Dedifferentiated amniotic fluid mesenchymal stem cell (primary cell): ENCODE results near the gene RANBP3.

Source experiments
- DNase-seq: peaks from one replicate; pipeline ENCODE4 v3.0.0-alpha.2; 2016; ENCODE audit errors: extremely low spot score

Gene RANBP3

DNA sequence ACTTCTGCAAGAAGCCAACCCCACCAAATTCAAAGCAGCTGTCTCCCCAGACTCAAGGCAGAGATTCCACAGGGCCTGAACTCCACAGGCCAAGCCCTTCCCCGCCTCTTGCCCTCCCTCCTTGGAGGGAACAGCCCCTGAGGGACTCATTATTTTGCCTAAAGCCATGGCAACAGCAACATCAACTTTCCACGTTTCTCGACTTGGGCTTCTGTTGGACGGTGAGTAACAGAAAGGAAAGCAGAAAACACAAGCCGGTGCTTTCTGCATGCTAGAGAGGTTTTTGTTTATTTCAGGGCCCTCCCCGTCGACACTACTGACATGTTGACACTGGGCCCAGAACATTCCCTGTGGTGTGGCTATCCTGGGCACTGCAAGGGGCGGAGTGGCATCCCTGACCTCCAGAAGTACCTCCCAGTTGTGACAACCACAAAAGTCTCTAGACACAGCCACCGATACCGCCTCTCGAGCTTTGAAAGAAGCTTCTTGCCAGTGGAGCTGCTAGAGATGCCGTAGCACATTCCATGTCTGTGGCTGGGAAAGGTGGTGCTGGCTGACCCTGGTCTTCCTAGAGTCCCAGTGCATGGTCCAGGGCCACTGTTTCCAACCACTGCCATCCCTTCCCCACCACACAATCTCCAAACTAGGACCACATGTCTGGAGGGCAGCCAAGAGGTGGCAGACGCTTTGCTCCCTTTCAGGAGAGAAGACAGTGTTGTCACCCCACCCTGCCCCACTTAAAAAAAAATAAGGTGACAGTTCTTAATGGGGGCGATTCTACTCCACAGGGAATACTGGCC, 51.1 kb downstream of the RANBP3 start:
- peak; percentile 76 for DNase-seq

DNA sequence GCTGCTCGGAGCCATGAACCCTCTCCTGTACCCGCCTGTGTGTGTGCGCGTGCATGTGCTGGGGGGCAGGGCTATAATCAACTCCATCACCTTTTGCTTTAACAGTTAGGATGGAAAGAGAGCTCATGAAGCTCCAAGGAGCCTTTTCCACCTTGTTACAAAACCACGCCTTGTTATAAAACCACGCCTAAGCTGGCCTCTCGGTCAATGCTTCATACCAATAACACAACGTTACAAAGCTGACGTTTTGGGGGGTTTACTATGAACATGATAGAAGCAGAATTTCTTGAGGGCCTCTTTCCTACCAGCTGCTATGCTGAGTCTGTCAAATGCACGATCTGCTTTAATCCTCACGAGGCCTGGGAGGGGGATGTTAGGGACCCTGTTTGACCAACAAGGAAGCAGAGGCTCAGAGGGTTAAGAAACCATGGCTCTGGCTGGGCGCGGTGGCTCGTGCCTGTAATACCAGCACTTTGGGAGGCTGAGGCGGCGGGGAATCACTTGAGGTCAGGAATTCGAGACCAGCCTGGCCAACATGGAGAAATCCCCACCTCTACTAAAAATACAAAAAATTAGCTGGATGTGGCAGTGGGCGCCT, 52.0 kb downstream of the RANBP3 start:
- DNase-seq = no peak

DNA sequence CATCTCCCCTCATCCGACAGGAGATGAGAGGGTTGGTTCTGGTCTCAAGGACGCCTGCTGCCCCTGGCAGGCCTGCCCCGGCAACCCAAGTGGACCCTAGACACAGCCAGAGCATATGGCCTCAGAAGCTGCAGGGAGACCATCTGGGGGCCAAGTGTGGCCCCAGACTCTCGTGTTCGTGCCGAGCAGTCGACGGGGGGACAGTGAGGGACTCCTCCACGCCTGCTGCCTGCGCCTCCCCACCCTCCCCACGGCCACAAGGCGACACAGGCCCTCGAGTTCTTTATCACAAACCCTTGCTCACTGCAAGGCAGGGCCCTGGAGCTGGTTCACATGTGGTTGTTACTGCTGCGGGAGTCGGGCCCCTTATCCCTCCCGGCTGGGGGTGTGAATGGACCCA, 54.6 kb downstream of the RANBP3 start:
- DNase-seq = no peak

DNA sequence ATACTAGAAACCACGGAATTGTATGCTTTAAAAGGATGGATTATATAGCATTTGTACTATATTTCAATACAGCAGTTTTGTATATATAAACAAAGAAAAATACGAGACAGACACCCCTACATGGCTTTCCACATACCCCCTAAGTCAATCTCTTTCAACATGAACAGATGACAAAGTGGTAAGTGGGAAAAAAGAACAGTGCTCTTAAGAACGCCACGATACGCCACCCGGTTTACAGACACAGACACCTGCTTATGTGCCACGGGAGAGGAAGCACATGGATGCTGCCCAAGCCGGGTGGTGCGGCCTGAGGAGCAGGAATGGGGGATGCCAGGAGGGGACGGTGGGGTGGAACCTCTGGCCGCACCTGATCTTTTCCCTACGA, 55.8 kb downstream of the RANBP3 start:
- no peak for DNase-seq

DNA sequence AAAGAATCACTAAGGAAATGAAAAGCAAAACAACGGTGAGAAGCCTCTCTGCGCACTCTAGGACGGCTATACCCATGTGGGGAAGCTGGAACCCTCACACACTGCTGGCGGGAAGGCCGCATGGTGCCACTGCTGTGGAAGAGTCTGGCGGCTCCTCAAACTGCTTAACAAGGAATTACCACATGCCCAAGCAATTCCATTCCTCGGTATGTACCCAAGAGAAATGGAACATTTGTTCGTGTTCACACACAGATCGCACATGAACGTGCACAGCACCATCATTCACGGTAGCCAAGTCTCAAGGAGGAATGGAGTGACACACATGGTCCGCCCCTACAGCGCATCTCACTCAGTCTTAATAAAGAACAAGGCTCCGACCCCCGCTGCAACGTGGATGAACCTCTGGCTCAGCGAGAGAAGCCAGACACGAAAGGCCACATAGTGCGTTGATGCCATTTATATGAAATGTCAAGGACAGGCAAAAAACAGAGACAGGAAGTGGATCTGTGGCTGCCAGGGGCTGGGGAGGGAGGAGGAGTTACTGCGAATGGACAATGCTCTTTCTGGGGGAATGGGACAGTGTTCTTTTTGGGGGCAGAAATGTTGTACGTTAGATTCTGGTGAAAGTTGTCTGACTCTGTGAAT, 56.3 kb downstream of the RANBP3 start:
- no peak for DNase-seq

- no peak for DNase-seq
Measured at GRCh38 chr19:5918463-5919079, 59.4 kb downstream of the RANBP3 start.

DNA sequence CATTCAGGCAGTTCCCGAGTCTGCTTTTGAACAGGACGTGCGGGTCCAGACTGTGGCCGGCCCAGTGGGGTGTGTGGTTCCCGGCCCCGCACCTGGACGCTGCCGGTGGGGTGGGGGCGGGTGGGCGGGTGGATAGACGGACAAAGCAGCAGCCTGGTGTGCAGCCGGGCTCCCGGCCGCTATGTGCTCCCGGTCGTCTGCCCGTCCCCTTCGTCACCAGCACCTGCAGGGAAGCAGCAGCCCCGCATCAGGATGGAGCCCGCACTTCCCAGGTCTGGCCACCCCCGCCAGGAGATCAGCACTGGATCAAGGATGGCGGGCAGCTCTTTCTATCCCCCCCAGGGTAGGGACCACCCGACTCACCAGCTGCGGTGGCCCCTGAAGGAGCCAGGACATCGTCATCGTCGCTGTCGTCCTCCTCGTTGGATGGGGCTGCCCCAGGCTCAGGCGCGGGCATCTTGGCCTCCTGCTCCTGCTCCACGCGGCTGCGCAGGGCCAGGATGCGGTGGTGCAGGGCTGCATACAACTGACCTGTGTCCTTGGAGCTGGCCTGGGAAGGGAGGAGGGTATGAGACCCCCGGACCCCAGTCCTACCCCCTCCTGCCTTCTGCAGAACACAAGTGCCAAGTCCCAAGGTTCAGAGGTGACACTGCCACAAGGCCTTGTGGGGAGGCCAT, 60.4 kb downstream of the RANBP3 start:
- DNase-seq = no peak

DNA sequence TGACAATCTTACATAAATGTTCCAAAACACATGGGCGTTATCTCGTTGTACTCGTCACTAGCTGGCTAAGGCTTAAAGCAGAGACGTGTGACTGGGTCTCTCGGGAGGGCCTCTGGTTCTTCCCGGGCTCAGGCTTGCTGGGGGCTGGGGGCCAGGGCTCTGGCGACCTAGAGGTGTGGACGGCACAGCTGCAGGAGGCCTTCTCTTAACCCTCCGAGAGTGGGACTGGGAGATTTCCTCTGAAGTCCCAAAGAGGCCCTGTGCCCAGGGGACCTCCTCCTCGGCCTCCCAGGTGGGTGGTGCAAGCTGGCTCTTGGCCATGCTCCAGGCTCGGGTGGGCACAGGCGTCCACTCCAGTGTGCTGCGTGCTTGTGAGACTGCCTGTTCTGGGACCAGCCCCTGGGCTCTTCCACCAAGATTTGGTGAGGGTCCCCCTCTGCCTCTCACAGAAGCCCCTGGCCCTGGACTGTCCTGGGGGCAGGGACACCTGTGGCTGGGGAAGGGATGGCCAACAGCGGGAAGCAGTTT, 61.7 kb downstream of the RANBP3 start:
- no peak for DNase-seq

DNA sequence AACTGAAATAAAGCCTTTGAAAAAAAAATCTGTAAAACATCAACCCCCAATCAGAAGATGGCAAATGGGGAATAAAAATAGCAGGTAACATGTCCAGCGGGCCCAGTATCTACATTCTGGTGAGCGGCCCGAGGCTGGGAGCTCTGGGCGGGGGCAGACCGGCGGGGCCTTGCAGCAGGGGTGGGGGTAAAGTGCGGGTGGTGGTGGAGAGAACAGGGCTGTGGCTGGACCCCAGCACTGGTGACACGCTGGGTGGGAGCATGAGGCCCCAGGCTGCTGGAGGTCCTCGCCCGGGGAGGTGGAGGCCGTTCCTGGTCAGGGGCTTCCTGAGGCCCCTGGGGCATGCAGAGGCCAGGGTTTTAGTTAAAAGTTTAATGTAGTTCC, 62.2 kb downstream of the RANBP3 start:
- DNase-seq = no peak

GRCh38 chr19:5914946-5915781, 62.8 kb downstream of the RANBP3 start:
- no peak for DNase-seq

- no peak for DNase-seq
Measured at GRCh38 chr19:5914358-5914774, 63.6 kb downstream of the RANBP3 start.

DNA sequence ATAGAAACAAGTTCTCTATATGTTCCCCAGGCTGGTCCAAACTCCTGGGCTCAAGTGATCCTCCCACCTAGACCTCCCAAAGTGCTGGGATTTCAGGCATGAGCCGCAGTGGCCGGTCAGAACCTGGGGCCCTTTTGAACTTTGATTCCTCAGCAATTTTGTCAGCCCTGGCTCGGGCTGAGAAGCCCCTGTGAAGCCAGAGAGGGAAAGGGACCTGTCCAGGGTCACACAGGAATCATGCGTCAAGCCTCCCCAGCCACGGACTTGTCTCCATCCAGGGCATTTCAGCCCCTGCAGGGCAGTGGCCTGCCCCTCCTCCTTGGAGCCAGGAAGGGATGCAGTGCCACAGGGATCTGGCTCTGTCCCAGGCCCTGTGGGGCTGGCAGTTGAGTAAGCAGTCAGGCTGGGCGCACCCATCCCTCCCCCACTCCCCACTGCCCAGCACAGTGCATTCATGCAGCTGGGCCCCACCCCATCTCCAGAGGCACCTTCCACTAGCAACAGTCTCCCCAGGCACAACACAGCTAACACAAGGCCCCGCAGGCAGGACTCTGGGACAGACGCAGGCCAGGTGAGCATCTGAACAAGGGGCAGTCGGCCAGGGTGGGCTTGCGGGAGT, 64.1 kb downstream of the RANBP3 start, which contains the start of gene CAPS:
Gene CAPS (plus strand): TSS at position 516 of the 619 bp plus-strand sequence. CDS start 153 bp downstream, outside the sequence.
- DNase-seq = peak; percentile 33

- peak; percentile 48 for DNase-seq
Measured at GRCh38 chr19:5911366-5911765, 66.6 kb downstream of the RANBP3 start.

GRCh38 chr19:5910638-5910907, 67.4 kb downstream of the RANBP3 start:
- DNase-seq = no peak

DNA sequence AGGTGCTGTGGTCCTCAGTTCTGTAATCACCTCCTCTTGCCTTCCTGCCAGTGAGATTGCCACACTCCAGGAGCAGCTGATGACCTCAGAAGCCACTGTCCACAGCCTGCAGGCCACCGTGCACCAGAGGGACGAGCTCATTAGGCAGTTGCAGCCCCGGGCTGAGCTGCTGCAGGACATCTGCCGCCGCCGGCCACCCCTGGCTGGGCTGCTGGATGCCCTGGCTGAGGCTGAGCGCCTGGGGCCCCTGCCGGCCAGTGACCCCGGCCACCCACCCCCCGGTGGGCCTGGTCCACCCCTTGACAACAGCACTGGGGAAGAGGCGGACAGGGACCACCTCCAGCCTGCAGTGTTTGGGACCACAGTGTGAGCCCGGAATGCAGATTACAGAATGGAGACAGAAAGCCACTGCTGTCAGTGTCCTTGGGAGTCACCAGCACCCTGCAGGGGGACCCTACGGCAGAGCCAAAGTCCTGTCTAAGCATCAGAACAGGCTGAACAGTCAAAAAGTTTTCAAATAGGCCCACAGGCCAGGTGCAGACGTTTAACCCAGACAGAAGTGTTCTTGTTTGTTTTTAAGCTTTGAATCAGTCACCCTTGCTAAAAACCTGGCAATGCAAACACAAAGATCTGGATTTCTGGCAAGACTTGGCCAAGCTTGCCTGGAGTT, 69.0 kb downstream of the RANBP3 start:
- DNase-seq = no peak

DNA sequence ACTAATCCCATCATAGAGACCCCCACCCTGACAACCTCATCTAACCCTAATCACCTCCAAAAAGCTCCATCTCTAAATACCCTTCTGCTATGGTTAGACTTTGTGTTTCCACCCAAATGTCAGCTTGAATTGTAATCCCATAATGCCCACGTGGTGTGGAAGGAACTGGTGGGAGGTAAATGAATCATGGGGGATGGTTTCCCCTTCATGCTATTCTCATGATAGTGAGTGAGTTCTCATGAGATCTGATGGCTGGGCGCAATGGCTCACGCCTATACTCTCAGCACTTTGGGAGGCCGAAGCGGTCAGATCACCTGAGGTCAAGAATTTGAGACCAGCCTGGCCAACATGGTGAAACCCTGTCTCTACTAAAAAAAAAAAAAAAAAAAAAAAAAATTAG, 70.7 kb downstream of the RANBP3 start:
- no peak for DNase-seq

DNA sequence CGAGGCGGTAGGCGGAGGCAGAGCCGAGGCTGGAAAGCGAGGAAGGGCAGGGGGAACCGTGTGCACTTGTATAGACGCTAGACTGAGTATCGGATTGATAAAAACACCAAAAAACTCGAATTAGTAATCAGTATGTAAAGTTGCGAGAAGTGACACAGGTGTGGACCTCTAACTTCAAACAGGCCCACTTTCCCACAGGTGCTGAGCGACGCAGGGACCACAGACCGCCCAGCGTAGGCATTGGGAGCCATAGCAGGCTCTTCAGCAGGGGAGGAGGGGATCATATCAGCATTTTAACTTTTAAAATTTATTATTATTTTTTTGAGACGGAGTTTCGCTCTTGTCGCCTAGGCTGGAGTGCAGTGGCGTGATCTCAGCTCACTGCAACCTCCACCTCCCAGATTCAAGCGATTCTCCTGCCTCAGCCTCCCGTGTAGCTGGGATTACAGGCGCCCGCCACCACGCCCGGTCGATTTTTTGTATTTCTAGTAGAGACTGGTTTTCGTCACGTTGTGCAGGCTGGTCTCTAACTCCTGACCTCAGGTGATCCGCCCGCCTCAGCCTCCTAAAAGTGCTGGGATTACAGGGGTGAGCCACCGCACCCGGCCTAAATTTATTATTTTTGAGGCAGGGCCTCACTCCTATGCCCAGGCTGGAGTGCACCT, 72.7 kb downstream of the RANBP3 start:
- no peak for DNase-seq

DNA sequence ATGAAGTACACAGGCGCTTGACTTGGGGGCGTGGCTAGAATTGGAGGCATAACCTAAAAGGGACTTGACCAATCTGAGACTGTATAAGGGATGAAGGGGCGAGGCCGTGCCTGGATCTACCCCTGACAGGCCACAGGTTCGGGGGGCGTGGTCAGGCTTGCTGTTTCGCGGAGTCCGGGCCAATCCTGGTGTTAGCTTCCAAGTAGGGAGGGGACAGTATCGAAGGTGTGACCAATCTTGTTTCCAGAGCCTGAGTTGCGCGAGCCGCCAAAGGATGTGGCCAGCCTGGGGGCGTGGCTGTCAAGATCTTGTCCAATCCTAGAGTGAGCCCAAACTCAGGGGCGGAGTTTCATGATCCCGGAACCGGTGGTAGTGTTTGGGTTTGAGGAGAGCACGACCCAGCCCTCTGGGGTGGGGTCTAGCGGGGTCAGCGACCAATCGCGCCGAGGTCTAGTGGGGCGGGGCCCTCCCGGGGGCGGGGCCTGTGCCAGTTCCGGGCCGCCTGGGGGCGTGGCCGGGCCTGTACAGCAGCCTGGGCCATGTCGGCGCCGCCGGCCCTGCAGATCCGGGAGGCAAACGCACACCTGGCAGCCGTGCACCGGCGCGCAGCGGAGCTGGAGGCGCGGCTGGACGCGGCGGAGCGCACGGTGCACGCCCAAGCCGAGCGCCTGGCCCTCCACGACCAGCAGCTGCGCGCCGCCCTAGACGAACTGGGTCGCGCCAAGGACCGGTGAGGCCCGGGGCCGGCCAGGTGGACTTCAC, 73.4 kb downstream of the RANBP3 start, which contains the start of gene VMAC:
Gene VMAC (plus strand): TSS at position 521 of the 762 bp plus-strand sequence. CDS start 19 bp downstream, at position 540.
- DNase-seq = peak; percentile 100
